ENCODE results near the gene DSP.

DNA sequence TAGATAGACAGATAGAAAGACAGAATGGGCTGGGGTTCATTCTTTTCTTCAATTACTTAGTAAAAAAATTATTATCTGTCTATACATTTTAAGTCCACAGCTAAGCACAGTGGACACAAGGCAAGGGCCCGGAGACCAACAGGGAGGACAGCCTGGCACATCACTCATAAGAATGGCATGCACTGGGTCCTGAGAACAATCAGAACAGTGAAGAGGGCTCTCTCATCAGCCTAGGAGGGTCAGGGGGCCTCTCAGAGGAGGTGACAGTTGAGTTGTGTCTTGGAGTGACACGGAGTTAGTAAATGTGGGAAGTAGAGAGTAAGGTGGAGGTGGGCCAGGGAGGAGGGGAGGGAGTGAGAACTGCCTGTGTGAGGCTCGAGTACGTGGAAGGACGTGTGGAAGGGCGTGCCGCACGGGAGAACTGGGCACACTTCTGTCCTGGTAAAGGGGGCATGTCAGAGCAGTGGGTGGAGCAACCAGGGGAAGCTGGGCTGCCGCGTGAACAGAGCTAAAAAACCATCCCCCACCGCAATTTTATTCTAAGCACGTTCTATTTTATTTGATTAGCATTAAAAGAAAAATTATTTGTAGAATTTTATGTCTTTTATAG lies 45.1 kb upstream of the DSP start:
- TF ChIP-seq CTCF (IDR thresholded peaks at IDR 0.05) = no peak
- TF ChIP-seq POLR2A (IDR thresholded peaks at IDR 0.05) = no peak
- no peak for TF ChIP-seq EP300 (IDR thresholded peaks at IDR 0.05)

Measured in tibial nerve (tissue), 4 donors.